ENCODE data around the gene CHD2.

CHD2 gene

GRCh38 chr15:92930776-92931175, 30.7 kb downstream of the CHD2 start:
- no peak for DNase-seq (ENCODE audit: low spot score)

GRCh38 chr15:92932946-92933649, 33.0 kb downstream of the CHD2 start:
- no peak for DNase-seq (ENCODE audit: low spot score)

GRCh38 chr15:92933831-92934230, 33.7 kb downstream of the CHD2 start:
- no peak for DNase-seq (ENCODE audit: low spot score)

- DNase-seq (ENCODE audit: low spot score) = no peak
Observed at GRCh38 chr15:92934716-92935115, 34.6 kb downstream of the CHD2 start.

- no peak for DNase-seq (ENCODE audit: low spot score)
Observed at GRCh38 chr15:92936138-92936537, 36.0 kb downstream of the CHD2 start.

- DNase-seq (ENCODE audit: low spot score) = no peak
Observed at GRCh38 chr15:92936693-92937092, 36.6 kb downstream of the CHD2 start.

GRCh38 chr15:92937901-92938300, 37.8 kb downstream of the CHD2 start:
- DNase-seq (ENCODE audit: low spot score) = no peak

GRCh38 chr15:92938387-92938786, 38.3 kb downstream of the CHD2 start:
- DNase-seq (ENCODE audit: low spot score) = no peak

- DNase-seq (ENCODE audit: low spot score) = no peak
Observed at GRCh38 chr15:92941668-92942067, 41.5 kb downstream of the CHD2 start.

GRCh38 chr15:92942706-92943105, 42.6 kb downstream of the CHD2 start:
- DNase-seq (ENCODE audit: low spot score) = no peak

GRCh38 chr15:92943581-92943980, 43.5 kb downstream of the CHD2 start:
- no peak for DNase-seq (ENCODE audit: low spot score)

- no peak for DNase-seq (ENCODE audit: low spot score)
Observed at GRCh38 chr15:92944946-92945521, 44.9 kb downstream of the CHD2 start.

GRCh38 chr15:92947071-92947730, 47.1 kb downstream of the CHD2 start:
- no peak for DNase-seq (ENCODE audit: low spot score)

GRCh38 chr15:92949604-92950249, 49.6 kb downstream of the CHD2 start:
- no peak for DNase-seq (ENCODE audit: low spot score)

- no peak for DNase-seq (ENCODE audit: low spot score)
Observed at GRCh38 chr15:92951800-92952457, 51.8 kb downstream of the CHD2 start.

- DNase-seq (ENCODE audit: low spot score) = no peak
Observed at GRCh38 chr15:92952458-92952850, 52.3 kb downstream of the CHD2 start.

- no peak for DNase-seq (ENCODE audit: low spot score)
Observed at GRCh38 chr15:92953566-92953965, 53.4 kb downstream of the CHD2 start.

GRCh38 chr15:92954002-92954401, 53.9 kb downstream of the CHD2 start:
- no peak for DNase-seq (ENCODE audit: low spot score)

GRCh38 chr15:92954578-92954977, 54.5 kb downstream of the CHD2 start:
- DNase-seq (ENCODE audit: low spot score) = no peak

- no peak for DNase-seq (ENCODE audit: low spot score)
Observed at GRCh38 chr15:92955706-92956105, 55.6 kb downstream of the CHD2 start.

GRCh38 chr15:92958105-92958504, 58.0 kb downstream of the CHD2 start:
- DNase-seq (ENCODE audit: low spot score) = no peak

GRCh38 chr15:92959219-92959618, 59.1 kb downstream of the CHD2 start:
- DNase-seq (ENCODE audit: low spot score) = no peak

All from HuH-7.5 (cell line).